Activated CD4-positive, alpha-beta T cell treated with anti-CD3 and anti-CD28 coated beads for 4 hours (primary cell): Measurements from ENCODE around the gene GCH1.

ENCODE experiments used
- DNase-seq, 2 donors: peaks; one replicate each; pipeline ENCODE4 v3.0.0-alpha.2; 2020

The GCH1 gene

DNA sequence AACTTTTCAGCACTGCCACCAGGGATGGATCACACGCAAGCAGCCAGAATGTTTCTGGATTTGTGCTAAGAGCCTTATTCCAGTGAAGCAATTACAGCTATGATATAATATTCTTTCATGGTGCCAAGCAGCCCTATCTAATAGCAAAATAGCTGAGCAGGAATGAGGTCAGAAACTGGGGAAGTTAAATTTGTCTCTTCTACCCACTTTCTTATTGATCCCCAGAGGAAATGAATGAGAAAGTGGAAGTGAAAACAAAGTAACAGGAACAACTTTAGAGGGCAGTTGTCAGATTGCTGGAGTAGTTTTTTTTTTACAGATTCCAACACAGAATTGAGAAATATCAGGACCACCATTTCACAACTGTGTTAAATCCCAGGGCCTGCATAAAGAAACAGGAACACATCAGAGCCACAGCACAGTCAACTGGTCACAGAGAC is 44.8 kb downstream of the GCH1 start:
- no peak for DNase-seq

DNA sequence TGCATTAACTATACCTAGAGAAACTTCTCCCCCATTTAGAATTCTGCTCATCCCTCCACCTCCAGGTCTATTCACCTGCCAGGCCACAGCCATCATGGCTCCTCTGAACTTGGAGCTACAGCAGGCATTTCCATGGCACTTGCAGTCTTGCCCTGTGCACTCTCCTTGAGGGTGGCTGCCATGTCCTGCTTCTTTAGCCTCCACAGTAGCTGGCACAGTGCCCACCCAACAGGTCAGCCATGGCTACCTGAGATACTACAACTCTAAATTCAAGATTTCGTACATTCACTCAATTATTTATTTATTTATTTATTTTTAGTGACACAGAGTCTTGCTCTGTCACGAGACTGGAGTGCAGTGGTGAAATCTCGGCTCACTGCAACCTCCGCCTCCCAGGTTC is 46.5 kb downstream of the GCH1 start:
- no peak for DNase-seq

DNA sequence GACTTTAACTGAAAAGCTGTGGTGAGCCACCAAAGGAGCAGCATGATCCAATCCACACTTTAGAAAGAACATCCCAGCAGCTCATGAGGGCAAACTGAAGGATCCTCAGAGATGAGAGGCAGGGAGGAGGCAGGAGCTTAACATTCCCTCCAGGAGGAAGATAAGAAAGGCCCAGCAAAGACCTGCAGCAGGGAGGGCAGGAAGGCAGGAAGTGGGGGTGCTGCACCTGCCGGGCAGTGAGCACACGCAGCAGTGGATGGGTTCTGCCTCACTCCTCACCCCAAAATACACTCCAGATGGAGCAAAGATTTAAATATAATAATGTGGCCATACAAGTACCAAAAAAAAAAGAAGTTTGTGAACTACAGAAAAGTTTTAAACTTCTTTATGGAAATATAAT is 48.4 kb downstream of the GCH1 start:
- no peak for DNase-seq

DNA sequence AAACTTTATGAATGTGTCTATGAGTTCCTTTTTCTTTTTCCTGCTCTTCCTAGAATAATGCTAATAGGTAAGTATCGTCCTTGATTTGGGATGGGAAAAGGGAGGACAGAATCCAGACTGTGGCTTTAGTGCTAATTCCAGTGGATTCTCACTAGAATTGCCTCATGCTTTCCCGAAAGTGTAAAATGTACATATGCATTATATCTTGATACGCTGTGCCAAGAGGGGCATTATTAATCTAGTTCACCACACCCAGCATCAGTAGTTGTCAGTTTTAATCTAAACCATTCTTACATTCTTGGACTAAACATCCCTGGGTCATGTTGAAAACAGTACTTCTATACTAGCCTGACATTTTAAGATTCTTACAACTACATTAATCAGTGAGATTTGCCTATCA is 49.3 kb downstream of the GCH1 start:
- no peak for DNase-seq

DNA sequence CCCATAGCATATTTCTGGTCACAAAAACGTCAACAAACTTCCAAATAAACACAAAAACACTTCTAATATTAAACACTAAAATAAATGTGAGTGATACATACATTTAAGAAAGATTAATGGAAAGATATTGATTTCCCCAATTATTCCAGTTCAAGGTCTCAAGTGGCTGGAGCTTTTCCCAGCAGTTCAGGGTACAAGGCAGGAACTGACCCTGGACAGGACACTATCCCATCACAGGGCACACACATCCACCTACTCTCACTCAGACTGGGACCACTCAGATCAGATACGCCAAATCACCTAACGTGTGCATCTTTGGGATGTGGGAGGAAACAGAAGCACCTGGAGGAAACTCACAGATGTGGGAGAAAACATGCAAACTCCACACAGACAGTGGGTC is 50.4 kb downstream of the GCH1 start:
- DNase-seq: no peak

DNA sequence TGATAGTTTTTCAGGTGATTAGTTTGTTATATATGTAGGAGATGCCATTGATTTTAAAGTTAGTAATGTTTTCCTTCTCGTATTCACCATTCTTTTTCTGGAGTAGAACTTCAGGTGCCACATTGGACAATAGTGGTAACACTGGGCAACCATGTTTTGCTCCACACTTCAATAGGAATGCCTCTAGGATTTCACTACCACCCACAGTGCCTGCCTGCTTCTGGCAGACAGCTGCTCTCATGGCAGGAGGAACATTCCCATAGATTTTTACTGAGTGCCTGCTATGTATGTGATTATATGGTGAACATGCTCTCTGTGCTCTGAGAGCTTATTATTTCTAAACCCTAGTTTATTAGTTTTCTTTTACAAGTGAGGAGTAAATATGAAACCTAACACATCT is 53.7 kb downstream of the GCH1 start:
- no peak for DNase-seq

DNA sequence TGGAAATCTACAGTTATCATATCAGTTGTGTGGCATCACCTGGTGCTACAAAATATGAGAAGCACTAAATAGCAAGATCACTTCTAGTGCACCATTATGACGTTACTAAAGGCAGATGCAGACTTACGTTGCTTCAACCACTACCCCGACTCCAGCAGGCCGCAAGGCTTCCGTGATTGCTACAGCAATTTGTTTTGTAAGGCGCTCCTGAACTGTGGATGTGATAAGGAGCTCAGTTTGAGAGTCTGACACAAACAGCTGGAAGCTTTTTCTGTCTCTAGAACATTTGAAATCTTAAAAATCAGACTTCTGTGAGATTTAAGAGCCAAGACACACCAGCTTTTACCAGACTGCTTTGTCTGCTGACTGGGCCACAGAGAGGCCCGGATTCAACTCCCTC is 57.0 kb downstream of the GCH1 start:
- no peak for DNase-seq

DNA sequence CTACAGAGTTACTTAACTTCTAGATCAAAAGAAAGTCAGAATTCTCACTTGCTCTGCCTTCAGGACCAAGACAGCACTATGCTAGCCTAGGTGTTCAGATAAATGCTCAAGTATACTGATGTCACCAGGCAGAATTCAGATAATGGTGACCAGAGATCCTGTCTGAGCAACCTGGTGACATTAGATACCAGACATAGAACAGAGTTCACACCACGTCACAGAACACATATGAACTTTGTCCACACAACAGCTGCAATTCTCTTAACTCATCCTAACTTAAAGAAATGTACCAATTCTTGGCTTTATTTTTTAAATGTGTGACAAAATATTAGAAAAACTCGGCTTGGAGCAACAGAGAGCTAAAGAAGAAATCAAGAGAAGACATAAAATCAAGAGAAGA is 58.1 kb downstream of the GCH1 start:
- DNase-seq: no peak

DNA sequence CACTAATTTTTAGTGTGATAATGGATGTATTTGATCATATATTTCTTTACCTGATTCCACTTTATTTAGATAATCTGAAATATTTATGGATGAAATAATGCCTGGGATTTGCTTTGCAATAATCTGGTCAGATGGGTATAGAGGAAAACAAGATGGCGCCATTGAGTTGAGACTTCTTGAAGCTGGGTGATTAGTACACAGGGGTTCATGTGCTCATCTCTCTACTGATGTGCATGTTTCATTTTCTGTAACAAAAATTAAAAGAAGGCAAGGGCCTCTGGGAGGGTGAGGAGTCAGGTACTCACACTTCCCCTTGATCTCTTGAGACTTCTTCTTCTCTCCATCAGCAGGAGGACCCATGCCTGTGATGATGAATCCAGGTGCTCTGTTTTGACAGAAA is 61.8 kb downstream of the GCH1 start:
- DNase-seq: no peak

DNA sequence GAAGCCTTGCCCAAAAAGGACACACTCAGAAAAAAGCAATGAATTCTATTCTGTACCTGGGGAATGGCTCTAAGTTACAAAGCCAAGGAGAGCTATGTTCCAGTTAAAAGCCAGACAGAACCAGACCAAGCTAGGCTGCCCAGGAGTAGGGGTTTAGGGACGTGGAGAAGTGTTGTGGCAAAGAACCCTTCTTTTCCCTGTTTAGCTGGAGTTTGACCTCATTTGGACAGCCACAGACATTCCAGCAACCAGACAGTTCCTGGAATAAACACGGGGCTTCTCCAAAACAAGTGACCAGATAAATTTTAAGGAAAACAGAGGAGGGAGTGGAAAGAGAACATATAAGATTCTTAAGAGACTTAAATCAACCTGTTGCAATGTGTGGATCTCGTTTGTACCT is 62.3 kb downstream of the GCH1 start:
- DNase-seq: no peak

DNA sequence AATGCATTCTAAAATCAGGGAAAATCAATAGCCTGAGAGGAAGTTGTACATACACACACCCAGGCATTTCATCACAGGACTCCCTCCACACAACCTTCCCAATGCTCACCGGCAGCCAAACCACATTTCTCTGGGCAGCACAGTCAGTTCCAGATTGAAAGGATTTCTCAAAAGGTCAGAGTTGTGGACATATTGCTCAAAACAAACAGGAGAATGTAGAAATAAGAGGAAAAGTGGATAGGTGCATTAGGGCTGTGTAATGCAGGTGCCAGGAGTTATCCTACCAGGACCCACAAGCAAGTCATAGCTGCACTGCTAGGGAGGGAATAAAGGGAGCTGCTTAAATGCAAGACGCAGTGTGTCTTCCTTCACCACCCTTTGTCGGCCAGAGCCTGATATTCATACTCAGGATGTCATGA is 62.9 kb downstream of the GCH1 start:
- DNase-seq: no peak

DNA sequence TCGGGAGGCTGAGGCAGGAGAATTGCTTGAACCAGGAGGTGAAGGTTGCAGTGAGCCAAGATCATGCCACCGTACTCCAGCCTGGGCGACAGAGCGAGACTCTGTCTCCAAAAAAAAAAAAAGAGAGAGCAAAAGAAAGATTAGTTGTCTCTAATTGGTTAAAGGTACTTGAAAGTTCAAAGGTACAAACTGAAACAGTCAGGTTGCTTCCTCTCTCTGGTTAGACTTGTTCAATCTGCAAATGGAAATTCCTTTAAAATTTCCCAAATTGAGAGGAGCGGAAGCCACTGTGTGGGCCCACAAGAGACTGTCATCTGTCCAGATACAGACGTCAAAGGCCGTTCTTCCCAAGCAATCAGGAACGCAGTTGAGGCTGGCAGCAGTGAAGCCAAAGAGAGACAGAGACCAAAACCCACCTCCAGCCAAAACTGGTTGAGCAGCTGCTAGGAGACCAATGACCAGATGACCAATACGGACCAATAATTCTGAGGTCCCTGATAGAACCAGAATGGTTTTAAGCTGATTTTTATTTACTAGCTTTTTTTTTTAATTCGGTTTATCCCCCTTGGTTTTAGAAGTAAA is 63.6 kb downstream of the GCH1 start:
- no peak for DNase-seq

DNA sequence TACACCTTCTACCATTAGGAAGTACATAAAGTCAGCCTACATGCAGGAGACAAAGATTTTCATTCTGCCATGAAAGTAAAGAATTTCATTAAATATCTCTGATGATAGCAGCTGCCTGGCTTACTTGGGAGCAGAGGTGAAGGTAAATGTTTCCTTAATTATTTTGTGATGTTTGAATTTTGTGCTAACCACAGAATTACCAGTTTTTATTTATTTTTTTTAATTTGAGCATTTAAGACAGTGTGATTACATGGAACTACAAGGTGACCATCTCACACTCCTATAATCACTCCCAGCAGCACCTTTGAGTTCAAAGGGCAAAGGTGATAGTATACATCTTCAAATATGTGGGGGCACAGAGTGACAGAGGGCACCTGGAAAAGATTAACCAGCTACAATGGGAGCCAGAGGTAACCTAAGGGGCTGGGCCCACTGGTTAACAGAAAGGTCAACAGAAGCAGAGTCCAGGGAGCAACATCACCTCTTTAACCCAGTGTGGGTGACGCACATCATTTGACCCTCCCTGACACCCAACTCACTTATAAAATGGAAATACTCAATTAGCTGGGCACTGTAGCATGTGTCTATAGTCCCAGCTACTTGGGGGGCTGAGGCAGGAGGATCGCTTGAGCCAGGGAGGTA is 65.0 kb downstream of the GCH1 start:
- DNase-seq: no peak

DNA sequence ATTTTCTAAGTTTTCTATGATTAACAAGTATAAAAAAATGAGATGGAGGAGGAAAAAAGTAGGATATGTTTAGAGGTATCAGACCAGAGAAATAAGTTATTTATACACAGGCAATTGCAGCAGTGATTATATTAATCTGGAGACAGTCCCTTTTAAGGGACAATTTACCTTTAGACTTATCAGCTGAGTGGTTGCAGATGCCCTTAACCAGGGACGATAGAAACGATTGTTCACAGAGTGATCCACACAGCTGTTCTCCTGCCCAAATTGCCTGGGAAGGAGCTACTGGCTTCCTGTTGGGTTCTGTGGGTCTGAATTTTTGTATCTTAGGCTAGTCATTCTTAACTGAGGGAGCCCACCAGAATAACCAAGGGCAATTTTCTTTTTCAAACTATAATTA is 66.4 kb downstream of the GCH1 start:
- DNase-seq: no peak

DNA sequence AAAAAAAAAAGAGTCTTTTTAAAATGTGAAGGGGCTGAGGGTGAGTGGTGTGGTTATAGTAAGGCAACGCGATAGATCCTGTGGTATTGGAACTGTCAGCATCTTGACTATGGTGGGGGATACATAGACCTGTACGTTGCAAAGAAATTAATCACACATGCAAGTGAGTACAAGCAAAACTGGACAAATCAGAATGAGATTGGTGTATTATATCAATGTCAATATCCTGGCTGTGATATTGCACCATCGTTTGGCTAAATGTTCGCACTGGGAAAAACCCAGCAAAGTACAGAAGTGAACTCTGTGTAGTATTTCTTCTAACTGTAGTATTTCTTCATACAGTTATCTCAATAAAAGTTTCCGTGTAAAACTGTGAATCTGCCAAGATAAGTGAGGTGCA is 67.9 kb downstream of the GCH1 start:
- no peak for DNase-seq

DNA sequence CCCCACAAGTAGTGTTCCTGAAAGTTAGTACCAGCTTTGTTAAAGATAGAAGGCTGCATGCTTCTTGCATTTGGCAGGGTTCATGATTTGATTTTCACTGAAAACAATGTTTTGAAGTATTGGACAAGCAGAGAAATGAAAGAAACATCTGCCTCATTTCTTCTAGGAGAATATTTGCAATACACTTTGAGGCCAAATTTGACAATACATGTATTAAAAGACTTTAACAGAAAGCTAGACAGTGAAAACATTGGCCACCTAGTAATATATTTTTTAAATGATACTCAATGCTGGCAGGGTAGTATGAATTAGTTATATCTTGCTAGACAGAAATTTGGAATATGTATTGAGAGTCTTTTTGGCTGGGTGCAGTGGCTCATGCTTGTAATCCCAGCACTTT is 68.5 kb downstream of the GCH1 start:
- no peak for DNase-seq

DNA sequence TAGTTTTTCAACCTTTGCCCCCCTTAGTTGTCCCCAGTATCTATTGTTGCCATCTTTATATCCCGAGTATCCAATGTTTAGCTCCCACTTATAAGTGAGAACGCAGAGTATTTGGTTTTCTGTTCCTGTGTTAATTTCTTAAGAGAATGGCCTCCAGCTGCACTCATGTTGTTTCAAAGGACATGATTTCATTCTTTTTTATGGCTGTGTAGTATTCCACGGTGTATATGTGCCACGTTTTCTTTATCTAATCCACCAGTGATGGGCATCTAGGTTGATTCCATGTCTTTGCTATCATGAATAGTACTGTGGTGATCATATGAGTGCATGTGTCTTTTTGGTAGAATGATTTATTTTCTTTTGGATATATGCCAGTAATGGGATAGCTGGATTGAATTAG is 72.0 kb downstream of the GCH1 start:
- no peak for DNase-seq

DNA sequence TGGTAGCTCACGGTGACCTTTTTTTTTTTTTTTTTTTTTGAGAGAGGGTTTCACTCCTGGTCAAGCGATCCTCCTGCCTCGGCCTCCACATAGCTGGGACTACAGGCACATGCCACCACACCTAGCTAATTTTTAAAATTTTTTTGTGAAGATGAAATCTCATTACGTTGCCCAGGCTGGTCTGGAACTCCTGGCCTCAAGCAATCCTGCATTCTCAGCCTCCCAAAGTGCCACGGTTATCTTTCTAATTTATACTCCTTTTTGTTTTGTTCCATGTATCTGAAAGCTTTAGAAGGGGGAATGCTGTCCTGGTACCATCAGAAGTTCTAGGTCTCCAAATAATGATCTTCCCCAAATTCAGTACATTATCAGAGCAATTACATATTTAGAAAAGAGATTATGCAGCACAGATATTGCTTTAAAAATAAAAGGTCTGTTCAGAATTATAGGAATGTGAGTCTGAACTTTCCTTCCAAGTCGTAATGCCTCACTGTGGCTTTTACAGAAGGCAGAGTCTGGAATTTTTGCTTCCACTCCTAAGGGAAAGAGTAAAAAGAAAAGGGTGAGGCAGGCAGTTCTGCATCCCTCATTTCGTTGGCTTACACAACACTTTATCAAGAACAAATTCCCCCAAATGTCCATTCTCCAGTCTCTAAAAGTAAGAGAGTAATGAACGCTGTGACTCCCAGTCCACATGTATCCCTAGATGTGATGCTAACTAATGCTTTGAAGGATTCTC is 73.0 kb downstream of the GCH1 start:
- DNase-seq: no peak

DNA sequence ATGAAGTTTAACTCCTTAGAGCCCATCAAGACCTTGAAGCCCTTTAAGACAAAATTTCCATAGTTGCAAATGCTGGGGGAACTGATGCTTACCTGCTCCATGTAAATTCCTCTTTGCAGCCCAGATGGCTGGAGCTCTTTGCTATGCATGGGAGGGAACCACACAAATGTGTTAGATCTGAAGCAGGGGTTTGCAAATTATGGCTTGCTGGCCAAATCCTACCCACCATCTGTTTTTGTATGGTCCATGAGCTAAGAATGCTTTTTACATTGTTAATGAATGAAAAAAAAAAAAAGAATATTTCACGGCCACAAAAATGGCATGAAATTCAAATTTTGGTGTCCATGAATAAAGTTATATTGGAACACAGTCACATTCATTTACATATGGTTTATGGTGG is 74.6 kb downstream of the GCH1 start:
- no peak for DNase-seq

DNA sequence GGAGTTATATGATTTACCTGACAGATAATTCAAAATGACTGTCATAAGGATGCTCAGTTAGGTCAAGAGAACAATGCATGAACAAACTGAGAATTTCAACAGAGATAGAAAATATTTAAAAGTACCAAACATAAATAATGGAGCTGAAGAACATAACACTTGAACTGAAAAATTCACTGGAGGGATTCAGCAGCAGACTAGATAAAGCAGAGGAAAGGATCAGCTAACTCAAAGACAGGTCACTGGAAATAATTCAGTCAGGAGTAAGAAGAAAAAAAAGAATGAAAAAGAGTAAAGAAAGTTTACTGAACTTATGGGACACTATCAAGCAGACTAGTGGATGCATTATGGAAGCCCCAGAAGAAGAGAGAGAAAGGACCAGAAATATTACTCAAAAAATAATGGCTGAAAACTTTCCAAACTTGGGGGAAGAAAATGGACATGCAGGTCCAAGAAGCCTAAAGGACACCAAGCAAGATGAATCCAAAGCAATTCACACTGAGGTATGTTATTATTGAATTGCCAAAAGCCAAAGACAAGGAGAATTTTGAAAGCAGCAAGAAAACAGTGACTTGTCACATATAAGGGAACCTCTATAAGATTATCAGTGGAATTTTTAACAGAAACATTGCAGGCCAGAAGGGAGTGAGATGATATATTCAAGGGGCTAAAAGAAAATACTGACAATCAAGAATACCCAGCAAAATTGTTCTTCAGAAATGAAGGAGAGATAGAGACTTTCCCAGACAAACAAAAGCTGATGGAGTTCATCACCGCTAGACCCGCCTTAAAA is 78.7 kb downstream of the GCH1 start:
- no peak for DNase-seq

DNA sequence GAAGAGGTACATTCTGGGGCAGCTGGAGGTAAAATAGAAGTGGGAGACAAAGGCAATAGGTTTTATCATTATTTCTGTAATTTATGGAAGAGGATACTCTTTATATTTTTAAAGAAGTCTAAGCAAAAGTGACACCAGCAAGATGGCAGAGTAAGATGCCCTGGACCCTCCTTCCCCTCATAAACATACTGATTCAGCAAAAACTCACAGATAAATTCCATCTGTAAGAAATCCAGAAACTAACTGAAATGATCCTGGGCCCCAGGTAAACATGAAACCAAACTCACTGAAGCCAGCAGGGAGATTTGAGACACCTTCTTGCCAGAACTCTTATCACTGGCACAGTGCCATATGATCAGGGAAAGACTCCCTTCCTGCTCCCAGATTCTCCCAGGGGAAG is 79.9 kb downstream of the GCH1 start:
- DNase-seq: no peak

DNA sequence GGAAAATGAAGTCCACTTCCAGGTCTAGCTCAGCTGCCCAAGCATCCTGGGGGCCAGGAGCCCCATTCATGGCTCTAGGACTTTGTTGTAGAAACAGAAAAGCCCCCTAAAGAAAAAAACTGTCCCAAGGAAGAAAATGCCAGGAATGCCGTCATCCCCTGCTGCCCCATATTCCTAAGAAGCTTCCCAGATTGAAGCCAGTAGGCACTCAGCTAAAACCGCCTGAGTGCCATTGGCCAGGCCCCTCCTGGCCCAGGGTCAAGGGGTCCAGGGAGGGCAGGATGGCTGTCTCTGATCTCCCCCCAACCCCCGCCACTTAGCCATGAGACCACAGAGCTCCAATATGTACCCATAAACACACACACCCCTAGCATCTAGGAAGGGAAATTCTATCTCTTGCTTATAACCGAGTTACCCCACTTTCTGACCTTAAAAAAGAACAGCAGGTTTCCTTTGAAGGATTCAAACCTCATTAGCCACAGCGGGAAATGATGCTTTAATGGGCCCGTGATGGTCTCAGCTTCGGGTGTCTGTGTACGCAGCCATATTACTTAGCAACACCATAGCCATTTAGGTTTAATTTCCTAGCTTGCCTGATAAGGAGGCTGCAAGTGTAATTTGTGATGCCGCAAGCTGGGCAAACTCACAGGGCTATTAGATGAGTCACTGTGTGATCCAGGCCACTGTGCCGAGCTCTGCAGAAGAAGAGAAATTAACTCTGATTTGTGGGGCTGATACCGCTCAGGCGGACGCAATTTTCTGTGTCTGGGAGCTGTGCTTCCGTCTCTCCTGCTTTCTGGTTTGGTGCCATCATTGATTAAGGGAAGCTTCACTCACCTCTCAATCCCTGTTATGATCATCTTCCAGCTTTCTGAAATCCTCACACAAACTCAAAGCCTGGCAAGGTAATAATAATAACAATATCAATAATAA is 84.2 kb downstream of the GCH1 start:
- no peak for DNase-seq

DNA sequence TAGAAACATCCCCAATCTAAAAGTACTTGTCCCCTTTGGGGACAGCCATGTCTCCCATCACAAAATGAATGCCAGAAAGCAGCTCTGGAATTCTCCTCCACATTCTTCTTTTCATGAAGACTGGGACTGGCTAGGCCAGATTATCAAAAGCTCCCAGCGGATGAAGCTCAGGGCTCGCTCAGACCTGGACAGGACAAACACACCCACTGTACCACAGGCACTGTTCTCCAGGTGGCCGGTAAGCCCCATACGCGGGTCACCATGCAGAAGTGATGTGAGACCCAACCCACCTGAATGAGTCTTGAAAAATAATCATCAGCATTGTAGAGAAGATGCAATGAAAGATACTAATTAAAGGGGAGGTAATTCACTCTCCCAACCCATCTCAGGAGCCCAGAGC is 85.1 kb downstream of the GCH1 start:
- no peak for DNase-seq
